Stimulated activated CD8-positive, alpha-beta memory T cell treated with anti-CD3 and anti-CD28 coated beads, Interleukin-15, amount 100 ng/mL, for 48 hours (primary cell): Measurements from ENCODE around the gene C20orf204.

ENCODE experiments used
- DNase-seq, 2 donors: peaks; one replicate each; pipeline ENCODE4 v3.0.0-alpha.2; 2020; ENCODE audit warnings: low read depth in 2 of 2

The C20orf204 gene

DNA sequence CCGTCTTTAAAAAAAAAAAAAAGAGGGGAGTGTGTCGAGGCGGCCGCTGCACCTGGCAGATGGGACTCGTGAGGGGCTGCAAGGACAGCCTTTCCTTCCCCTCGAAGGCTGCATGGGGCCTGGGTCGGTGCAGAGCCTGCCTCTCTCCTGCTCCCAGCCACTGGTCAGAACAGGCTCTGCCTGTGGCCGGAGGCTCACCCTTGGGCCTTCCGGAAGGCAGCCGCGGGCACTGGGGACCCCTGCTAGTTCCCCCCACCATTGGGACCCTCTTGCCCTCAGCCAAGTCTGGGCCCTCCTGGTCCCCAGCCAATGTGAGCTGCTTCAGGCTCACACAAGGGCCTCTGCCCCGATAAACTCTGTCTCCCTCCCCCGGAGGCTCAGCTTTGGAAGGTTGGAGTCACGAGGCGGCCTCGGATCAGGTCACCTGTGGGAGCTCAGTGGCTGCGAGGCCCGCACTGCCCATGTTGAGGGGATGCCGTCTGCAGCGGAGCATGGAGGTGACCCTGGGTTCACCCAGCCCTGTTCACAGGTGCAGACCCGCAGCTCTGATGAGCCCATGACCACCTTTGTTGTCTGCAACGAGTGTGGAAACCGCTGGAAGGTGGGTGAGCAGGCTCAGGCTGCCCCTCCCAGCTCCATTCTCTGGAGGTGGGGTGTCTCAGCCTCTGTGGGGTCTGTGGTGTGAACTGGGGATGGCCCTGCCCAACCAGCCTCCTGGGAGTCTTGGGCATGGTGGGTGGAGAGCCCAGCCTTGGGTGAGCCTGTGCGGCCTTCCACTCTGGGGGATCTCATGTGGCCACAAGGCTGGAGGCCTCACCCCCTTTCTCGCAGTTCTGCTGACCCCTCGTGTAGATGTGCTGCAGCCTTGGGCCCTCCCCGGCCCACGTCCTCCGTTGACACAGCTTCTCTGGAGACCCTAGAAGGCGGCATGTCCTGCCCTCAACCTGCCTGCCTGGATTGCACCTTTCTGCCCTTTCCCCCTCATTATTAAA lies 35.7 kb downstream of the C20orf204 start:
- DNase-seq = no peak

DNA sequence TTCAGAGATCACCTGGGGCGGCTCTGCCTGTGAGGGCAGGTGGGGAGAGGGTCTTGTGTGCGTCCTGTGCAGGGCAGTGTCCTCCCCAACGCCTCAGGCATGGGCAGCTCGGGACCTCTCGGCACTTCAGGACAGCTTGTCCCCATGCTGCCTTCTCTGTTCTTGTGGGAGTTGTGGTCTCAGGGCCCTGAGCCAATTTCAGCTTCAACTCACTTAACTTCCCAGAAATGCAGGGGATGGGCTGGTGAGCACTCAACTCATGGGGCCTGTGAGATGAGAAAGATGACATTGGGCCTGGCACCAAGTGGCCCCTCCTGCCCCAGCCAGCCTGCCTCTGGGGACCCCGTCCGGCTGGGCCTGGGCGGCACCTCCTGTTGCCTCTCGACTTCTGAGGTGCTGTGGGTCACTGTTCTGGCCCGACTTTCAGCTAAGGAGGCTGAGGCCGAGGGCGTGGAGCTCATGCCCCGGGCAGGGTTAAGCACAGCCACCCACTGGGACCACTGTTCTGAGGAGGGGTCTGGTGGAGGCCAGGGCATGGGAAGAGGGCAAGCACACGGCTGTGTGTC lies 36.6 kb downstream of the C20orf204 start:
- no peak for DNase-seq

DNA sequence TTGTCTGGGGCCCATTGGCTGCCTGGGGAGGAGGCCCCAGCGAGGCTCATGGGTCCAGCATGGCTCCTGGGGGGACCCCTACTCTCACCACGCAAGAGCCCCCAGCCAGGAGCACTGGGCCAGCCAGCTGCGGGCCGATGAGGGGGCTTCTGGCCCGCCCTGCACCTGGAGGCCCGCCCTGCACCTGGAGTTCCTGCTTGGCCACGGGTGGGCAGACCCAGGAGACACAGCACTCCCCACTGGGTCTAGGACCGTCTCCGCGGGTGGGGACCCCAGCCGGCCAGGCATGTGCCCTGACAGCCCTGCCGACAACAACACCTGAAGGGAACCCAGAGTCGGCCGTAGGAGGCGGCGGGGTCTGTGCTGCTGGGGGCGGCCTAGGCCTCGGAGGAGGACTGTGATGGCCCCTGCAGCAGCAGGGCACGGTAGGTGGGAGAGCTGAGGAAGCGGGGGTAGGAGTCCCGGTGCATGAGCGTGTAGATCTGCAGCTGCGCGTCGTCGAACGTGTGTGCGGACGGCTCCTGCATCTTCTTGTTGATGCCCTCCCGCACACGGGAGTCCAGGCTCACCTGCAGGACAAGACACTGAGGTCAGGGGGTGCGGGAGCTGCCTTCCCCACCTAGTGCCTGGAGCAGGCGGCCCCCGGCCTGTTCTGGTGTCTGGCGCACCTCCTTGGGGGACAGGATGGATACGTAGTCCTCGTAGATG lies 37.6 kb downstream of the C20orf204 start:
- DNase-seq = no peak

DNA sequence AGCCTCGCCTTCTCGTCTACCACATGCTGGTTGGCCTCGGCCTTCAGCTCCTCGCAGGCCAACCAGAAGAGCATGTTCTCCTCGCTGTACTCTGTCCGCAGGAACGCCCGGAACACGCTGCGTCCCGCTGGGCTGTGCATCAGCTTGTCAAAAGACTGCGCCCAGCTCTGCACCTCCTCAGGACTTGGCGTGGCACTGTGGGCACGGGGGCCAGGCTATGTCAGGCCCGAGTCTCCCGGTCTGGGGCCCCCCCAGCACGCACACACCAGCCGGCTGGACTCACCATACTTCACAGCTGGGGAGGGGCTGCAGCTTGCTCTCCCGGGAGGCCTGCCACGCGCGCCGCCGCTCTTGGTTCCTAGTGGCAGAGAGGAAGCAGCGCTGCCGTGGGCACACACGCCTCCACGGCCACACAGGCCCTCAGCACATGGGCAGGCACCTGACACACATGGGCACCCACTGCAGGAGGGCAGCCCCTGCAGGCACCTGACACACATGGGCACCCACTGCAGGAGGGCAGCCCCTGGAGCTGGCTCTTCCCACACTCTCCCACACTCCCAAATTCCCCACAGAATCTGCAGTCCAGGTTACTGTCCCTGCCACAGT lies 38.3 kb downstream of the C20orf204 start:
- DNase-seq = no peak

DNA sequence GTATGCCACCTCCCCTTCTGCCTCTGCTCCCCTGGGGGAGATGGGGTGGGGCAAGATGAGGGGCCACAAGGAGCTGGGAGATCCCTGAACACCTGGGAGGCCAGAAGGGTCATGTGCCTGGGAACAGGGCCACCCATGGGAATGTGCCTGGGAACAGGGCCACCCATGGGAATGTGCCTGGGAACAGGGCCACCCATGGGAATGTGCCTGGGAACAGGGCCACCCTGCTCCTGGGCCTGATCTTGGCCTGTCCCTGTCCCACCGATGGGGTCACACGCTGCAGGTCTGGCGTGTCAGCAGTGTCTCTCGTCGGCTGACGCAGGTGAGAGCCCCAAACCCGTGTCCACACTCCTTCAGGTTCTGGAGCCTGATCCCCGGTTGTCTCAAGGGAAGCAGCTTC lies 39.0 kb downstream of the C20orf204 start:
- no peak for DNase-seq

DNA sequence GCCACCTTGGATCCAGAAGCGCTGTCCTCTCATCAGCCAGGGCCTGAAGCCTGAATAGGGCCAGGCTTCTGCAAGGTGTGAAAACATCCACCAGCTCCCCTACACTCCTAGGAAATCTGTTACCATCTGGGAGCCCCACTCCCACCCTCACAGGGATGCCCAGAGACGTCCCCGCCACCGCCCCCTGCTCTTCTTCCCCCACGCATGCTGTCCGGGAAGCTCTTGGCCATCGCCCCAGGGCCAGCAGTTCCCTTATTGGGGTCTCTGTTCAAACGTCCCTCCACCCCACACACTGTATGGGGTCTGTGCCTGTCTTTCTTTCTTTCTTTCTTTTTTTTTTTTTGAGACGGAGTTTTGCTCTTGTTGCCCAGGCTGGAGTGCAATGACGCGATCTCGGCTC lies 39.6 kb downstream of the C20orf204 start:
- DNase-seq = no peak

DNA sequence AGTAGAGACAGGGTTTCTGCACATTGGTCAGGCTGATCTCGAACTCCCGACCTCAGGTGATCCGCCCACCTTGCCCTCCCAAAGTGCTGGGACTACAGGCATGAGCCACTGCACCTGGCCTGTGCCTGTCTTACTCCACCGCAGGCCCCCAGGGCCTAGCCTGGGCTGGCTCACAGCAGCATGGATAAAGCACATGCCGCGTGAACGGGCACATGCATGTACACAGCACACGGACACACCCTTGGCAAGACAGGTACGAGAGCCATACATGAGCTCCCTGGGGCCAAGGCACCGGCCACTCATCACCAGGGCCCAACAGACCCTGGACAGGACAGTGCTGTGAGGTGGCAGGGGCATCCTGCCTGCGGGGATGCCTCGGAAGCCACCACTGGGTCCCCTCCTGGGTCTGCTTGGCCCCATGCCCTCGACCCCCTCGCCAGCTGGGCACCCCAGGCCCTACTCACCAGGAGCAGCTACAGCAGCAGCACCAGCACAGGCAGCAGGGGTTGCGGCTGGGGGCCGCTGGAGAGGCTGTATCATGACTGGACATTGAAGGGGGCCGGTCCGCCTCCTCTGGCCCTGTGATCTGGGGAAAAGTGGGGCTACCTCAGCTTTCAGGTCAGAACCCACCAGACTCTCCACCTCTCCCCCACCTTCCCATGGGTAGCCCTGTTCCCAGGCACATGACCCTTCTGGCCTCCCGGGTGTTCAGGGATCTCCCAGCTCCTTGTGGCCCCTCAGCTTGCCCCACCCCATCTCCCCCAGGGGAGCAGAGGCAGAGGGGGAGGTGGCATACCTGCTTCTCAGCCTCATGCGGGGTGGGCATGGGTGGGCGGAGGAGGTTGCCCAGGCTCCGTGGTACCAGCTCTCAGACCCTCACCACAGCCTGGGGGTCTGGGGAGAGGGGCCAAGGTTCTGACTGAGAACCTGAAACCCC lies 40.3 kb downstream of the C20orf204 start:
- DNase-seq = no peak

DNA sequence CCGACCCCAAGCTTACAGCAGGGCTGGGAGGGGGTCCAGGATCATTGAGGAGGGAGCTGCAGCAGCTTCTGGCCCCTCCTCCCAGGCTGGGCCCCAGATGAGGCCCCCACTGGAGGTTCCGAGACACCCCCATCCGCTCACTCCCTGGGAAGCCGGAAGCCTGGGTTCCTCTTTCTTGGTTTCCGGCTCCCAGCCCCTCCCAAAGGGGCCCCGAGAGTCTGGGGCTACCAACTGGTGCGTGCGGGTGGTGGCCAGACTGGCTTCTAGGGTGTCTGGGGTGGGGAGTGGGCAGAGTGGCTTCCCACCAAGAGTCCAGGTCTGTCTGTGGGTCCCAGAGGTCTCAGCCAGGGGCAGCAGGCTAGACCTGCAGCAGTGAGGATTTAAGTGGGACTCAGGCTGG lies 41.1 kb downstream of the C20orf204 start:
- DNase-seq = no peak

DNA sequence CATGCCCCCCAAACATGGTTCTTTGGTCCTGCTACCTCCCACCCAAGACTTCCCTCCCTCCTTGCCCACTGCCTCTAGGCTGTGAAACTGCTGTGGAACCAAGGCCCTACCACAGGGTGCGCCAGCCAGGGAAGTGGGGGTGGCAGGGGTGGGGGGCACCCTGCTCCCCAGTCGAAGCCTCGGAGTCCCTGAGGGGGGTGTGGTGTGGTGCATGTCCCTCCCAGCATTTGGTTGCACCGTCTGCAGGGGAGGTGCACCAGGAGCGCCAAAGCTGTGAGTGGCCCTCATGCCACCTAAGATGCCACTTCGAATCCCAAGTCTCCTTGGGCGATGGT lies 41.5 kb downstream of the C20orf204 start:
- no peak for DNase-seq

DNA sequence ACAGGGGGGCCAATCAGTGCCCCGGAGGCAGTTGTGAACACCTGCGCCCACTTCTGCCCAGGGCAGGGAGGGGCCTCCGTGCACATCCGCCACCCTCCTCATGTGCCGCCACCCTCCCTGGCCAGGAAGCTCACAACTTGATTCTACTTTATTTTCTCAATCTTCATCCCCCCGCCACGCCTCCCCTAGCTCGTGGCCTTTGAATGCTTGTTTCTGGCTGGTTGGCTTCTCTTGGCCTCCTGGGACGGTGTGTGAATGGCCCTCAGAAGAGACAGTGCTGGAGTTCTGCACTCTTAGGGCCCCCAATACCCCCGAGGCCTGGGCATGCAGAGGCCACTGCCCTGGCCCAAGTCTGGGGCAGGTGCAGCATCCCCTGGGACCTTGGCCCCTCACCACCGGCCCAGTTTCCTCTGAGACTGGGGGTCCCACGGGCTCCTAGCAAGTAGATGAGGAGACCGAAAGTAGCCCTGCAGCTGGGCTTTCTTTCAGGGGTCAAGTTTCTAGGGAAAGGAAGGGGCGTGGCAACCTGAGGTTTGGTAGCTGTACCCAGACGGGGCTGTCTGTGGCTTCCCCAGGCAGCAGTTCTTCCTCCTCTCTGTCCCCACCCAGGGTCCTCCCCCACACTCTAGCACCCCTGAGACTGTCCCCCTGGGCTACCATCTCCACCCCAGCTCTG lies 42.0 kb downstream of the C20orf204 start:
- peak in 1 of 2 donors; percentile 42 for DNase-seq

DNA sequence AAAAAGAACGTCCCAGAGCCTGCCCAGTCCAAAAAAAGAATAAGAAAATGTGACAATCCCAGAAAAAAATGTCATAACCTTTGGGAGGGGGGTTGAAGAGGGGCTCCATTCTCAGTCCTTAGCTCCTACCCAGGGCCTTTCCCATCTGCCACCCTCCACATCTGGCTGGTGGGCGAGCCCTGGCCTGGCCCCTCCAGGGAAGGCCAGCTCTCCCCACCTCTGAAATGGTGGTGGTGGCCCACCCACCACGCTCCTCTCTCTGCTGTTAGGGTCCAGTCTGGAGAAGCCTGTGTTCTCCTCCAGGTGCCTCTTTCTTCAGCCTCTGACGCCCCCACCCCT lies 42.9 kb downstream of the C20orf204 start:
- no peak for DNase-seq

DNA sequence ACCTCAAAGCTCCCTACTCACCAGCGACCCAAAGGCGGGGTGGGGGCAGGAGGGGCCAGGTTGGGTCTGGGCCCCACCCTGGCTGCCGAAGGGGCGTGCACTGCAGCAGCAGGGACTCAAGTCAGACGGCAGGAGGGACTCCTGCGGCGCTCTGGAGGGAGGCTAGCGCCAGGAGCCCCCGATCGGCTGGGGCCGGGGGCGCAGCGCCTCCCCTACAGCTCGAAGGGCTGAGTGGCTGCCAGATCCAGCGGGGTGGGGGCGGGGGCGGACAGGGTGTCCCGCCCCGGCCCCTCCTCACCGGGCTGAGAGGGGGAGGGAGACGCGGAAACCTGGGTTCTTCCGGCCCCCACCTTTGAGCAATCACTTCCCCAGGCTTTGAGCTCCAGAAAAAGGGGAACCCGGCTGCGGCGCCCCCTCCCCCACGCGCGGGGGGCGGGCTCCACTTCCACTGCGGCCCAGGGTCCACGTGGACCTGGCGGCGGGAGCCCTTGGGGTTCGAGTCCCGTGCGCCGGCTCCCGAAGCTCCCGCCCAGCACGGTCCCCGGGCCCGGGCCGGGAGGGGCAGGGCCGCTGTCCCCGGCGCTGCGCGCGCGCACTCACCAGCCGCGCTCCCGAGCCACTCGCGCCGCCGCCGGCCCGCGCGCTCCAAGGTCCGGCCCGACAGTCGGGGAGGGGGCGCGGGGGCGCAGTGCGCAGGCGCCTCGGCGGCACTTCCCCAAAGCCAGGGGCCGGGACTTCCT lies 43.5 kb downstream of the C20orf204 start, which contains the start of gene RGS19:
RGS19 (minus strand) TSS at position 246 of the 740 bp plus-strand sequence. CDS start 2,632 bp downstream, outside the sequence.
- peak; percentile 57 for DNase-seq

DNA sequence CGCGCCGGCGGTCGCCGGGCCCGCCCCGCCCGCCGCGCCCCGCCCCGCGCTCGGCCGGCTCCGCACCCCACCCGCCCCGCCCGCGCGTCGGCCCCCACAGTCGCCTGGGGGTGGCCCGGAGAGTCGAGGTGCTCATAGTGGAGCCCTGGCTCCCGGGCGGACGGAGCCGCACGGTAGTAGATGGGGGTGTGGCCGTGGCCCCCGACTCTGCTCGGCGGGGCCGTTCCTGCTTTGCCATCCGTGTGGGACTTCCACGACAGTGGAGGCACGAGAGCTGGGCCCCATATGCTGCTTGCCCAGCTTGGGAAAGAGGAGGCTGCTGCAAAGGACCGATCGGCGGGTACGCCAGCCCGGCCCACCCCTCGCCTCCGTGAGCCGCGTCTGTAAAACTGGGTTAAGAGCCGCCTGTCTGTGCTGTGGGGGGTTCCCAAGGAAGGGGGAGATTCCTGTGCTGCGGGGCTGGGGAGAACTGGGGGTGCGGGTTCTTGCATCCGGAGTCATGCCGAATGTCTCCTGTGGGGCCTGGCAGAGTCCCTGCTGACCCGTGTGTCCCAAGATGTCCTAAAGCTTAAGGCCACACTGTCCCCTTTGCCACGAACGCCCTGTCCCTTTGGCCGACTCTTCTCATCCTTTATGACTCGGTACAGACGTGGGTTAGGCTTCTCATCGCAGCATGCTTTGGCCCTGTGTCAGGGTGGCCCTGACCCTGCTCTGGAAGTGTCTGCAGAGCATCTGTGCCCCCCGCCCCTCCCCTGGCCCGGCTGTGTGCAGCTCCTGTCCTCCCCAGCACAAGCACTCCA lies 44.2 kb downstream of the C20orf204 start, which contains the start of gene OPRL1:
OPRL1 (plus strand) TSS at position 70 of the 800 bp plus-strand sequence. CDS start 12,639 bp downstream, outside the sequence.
- no peak for DNase-seq

DNA sequence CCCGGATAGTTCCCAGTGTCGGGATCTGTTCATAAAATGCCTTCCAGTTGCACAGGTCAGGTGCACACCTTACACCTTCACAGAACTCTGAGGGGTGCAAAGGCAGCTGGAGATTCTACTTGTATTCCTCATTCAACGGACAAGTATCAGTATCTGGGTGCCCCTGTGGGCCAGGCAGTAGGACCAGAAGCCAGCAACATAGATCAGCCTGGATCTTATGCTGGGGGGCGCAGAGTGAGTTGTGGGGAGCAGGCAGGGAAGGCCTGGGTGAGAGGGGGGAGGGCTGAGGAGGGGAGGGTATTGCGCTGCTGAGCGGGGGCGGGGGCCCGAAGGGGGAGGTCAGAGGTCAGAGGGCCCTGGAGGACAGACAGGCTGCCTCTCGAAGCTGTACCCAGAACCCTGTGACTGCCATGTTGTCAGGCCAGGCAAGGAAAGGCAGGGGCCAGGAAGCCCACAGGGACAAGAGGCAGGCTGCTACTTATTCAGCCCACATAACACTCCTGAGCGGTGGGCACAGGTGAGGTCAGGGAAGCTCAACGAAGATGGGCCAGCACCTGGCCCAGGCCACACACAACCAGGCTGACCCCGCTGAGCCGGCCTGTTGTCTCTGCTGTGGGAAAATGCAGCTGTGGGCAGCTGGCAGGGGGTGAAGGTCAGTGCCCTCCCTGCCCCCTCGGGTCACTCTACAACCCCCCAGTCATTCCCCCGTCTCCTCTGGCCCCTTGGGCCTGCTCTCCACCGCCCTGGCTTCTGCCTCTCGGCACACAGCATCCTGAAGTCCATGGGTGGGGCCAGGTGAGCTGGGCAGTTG lies 45.0 kb downstream of the C20orf204 start:
- DNase-seq = no peak

DNA sequence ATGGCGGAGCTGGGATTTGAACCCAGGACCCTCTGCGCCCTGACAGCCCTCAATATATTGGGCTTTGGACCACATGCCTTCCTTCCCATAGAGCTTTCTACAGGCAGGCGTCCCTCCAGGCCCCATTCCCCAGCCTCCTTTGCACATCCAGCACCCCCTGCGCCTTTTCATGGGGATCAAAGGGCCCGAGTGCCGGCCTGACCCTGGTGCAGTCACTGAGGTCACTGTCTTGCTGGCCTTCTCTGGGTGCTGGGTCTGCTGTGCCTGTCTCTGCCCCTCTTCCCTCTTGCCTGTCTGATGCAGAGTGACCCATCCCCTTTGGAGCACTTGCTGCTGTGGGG lies 45.6 kb downstream of the C20orf204 start:
- DNase-seq = no peak

DNA sequence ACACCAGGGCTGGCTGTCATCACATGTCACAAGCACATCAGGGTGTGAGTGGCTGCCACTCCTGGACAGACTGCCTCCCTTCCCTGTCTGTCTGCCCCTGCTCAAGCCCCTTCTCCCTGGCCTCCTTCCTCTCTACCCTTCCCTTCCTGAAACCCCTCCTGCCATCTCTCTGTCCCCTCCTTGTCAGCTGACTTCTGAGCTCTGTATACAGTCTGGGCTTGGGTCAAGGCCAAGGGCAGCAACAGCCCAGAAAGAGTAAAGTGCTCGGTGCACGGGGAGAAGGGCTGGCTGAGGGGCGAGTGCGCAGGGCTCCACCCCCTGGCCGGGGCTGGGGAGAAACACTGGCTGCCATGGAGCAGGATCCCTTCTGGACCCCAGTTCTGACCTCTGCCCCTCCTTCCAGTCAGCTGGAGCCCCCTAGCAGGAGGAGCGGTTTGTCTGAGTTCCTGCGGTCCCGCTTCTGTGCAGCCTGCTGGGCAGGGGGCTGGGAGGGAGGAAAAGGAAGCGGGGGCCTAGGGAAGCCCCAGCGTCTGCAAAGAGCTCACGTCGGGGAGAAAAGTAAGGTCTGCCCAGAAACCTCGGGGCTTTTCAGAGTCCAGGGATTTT lies 46.2 kb downstream of the C20orf204 start:
- DNase-seq = no peak

DNA sequence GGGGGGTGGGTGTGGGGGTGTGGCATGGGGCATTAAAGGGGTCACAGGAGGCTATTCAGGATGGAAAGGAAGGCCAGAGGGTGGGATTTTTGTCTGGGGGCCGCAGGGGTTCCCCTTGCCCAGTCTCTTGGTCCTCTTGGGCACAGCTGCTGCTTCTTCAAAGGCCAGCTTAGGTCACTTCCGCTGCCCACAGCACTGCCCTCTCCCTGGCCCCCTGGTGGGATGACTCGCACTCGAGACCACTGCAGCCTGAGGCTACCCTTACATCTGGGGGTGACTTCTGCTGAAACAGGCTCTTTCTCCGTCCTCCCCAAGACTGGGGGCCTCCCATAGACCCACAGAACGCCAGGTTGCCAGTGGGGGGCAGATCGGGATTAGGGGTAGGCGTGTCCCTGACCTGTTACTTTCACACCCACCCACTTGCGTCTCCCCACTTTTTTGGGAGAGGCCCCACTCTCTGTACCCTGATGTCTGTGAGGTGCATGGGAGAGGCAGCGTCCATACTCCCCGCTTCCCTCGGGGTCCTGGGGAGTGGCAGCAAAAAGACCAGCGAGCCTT lies 46.9 kb downstream of the C20orf204 start:
- no peak for DNase-seq
